Left ventricle myocardium inferior (tissue), 1 donor: ENCODE results near the gene SGCD. TPM values are rescaled to one million over a fixed set of nuclear protein-coding genes. Genes with fewer than 3 reads are reported as not detected.
A peak's percentile ranks its signal among the peaks of the same experiment; 100 is the strongest.

Source experiments
- DNase-seq: peaks from one replicate; pipeline ENCODE4 v3.0.0-alpha.2; 2020
- H3K27ac ChIP-seq: fragments of 200-600 bp; replicated peaks from 2 replicates; pipeline ENCODE4 v1.8.0; 2021
- H3K27me3 ChIP-seq: fragments of 200-600 bp; 2 replicates; pipeline ENCODE4 v1.8.0; 2021; ENCODE audit warnings: low read depth
- H3K36me3 ChIP-seq: fragments of 200-600 bp; 2 replicates; pipeline ENCODE4 v1.8.0; 2021
- H3K4me1 ChIP-seq: fragments of 200-600 bp; 2 replicates; pipeline ENCODE4 v1.8.0; 2021
- H3K4me3 ChIP-seq: fragments of 200-600 bp; 2 replicates; pipeline ENCODE4 v1.8.0; 2021; ENCODE audit warnings: mild to moderate bottlenecking, moderate library complexity
- H3K9me3 ChIP-seq: fragments of 200-600 bp; replicated peaks from 2 replicates; pipeline ENCODE4 v1.8.0; 2021
- CTCF ChIP-seq: fragments of 200-600 bp; IDR thresholded peaks from 2 replicates; pipeline ENCODE4 v1.8.0; 2021; ENCODE audit warnings: antibody characterized with exemption, mild to moderate bottlenecking, borderline replicate concordance
- intact Hi-C: fragments of 100-400 bp; cut with micrococcal nuclease; formaldehyde crosslinking; loops from one replicate; pipeline ENCODE4 v1.11.0; 2022
- total RNA-seq: library from RNA; stranded (reverse); fragmentation: NEBNext Ultra II Directional; extraction: Animal tissue kit (Norgen Biotek cat#: 25700); gene quantifications from one replicate; pipeline ENCODE4 v1.2.1, GENCODE V29; 2021
- donor health status: DM: no; HTN: yes; CAD: no; lungs with severe emphysema.

SGCD gene
- total RNA-seq, 1 donor from 2014 or later: 98.7 TPM

GRCh38 chr5:156486394-156487238 lies 159.7 kb downstream of the SGCD start:
- H3K27me3 ChIP-seq: no peaks in the 10 kb centered on the region
- peaks cover 32% of the 10 kb centered on the region for H3K4me1 ChIP-seq
- H3K36me3 ChIP-seq: no peaks in the 10 kb centered on the region
- intact Hi-C loops: no loop called here
- no peak for DNase-seq
- H3K4me3 ChIP-seq: no peak overlapping the region
- H3K27ac ChIP-seq: no peak overlapping the region
- peaks cover 25% of the 10 kb centered on the region for H3K9me3 ChIP-seq
- no peak for TF ChIP-seq CTCF

DNA sequence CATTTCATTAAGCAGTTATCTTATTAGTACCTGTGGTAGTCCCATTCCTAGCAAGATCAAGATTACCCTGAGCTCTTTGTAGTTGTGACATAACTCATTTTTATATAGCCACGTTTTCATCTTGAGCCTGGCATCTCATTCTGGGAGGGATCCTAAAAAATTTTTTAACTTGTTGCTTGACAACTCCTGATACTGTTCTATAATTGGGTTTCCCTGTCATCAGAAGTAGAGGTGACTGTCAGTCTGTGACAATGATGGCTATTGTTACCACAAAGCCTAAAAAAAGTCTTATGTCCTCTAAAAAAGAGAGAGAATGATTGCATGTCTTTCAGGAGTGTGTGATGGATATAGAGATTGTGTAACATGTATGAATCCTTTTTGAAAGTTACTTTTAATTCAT lies 164.8 kb downstream of the SGCD start:
- H3K4me3 ChIP-seq: no peak overlapping the region
- H3K9me3 ChIP-seq: peaks cover 32% of the 10 kb centered on the region
- peaks cover 34% of the 10 kb centered on the region for H3K4me1 ChIP-seq
- TF ChIP-seq CTCF: no peak
- H3K36me3 ChIP-seq: no peaks in the 10 kb centered on the region
- no peaks in the 10 kb centered on the region for H3K27me3 ChIP-seq
- no peak for DNase-seq
- intact Hi-C loops: no loop called here
- H3K27ac ChIP-seq: peak overlapping the region; percentile 35

- no peak for DNase-seq
- intact Hi-C loops: no loop called here
- peaks cover 52% of the 10 kb centered on the region for H3K4me1 ChIP-seq
Observed at GRCh38 chr5:156496291-156496690, 169.3 kb downstream of the SGCD start.

DNA sequence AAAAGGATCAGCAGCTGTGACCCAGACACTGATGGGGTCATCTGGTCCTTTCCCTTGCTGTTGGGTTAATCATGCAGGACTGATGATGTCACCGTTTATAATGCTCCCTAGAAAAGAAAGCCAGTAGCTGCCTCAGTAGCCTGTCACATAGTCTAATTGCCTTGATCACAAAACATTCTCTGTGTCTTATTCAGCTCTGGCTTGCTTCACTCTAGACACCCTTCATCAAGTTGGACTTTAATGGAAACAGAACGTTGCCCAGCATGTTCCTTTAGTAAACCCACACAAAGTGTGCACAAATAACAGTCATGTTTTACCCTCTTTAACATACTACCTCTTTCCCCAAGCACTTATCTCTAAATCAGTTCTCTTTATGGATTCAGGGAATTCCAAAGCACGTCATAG lies 170.8 kb downstream of the SGCD start:
- intact Hi-C loops: no loop called here
- DNase-seq: no peak
- Histone ChIP-seq H3K36me3 (no peaks in the 10 kb centered on the region), H3K27ac (peak overlapping the region; percentile 55), H3K4me1 (peaks cover 48% of the 10 kb centered on the region), H3K27me3 (no peaks in the 10 kb centered on the region), H3K4me3 (no peak overlapping the region), H3K9me3 (no peaks in the 10 kb centered on the region)
- TF ChIP-seq CTCF: no peak

More at GRCh38 chr5:156496291-156496690, 169.3 kb downstream of the SGCD start:
- H3K36me3 ChIP-seq: no peaks in the 10 kb centered on the region
- no peak overlapping the region for H3K4me3 ChIP-seq
- TF ChIP-seq CTCF: no peak
- H3K27ac ChIP-seq: peak overlapping the region; percentile 55
- H3K9me3 ChIP-seq: peaks cover 7% of the 10 kb centered on the region
- no peaks in the 10 kb centered on the region for H3K27me3 ChIP-seq

GRCh38 chr5:156498226-156498980 lies 171.4 kb downstream of the SGCD start:
- H3K36me3 ChIP-seq: no peaks in the 10 kb centered on the region
- intact Hi-C loops: no loop called here

More at GRCh38 chr5:156498226-156498980, 171.4 kb downstream of the SGCD start:
- Histone ChIP-seq H3K4me3 (no peak overlapping the region), H3K4me1 (peaks cover 48% of the 10 kb centered on the region), H3K27me3 (no peaks in the 10 kb centered on the region), H3K9me3 (no peaks in the 10 kb centered on the region), H3K27ac (peak overlapping the region; percentile 55)
- DNase-seq: no peak
- no peak for TF ChIP-seq CTCF
